AG09309 (cell line): ENCODE results near the gene CDRT4.

Source experiments
- DNase-seq: peaks from one replicate; pipeline ENCODE4 v3.0.0-alpha.2; 2010; ENCODE audit warnings: low read depth
- H3K4me3 ChIP-seq: 2 replicates; pipeline ENCODE4 v1.5.1; 2011; ENCODE audit warnings: mild to moderate bottlenecking, low read depth, low read length, moderate library complexity; ENCODE audit not compliant: control insufficient read depth
- CTCF ChIP-seq: IDR thresholded peaks from 2 replicates; pipeline ENCODE4 v1.5.1; 2011; ENCODE audit warnings: mild to moderate bottlenecking, low read depth, low read length, inconsistent platforms; ENCODE audit not compliant: insufficient read depth, control insufficient read depth; ENCODE audit errors: missing control alignments

Gene CDRT4

GRCh38 chr17:15404106-15405057 lies 63.0 kb downstream of the CDRT4 start:
- H3K4me3 ChIP-seq = no peak overlapping the region
- no peak for TF ChIP-seq CTCF
- DNase-seq = no peak

- no peak for TF ChIP-seq CTCF
- no peak overlapping the region for H3K4me3 ChIP-seq
- DNase-seq = no peak
Observed at GRCh38 chr17:15403276-15403939, 64.0 kb downstream of the CDRT4 start.

GRCh38 chr17:15399443-15399842 lies 68.0 kb downstream of the CDRT4 start:
- no peak for DNase-seq
- TF ChIP-seq CTCF = no peak
- H3K4me3 ChIP-seq = no peak overlapping the region

- H3K4me3 ChIP-seq = no peak overlapping the region
- DNase-seq = no peak
- TF ChIP-seq CTCF = no peak
Observed at GRCh38 chr17:15398736-15399331, 68.6 kb downstream of the CDRT4 start.

- TF ChIP-seq CTCF = no peak
- H3K4me3 ChIP-seq = no peak overlapping the region
- DNase-seq = no peak
Observed at GRCh38 chr17:15398291-15398690, 69.1 kb downstream of the CDRT4 start.

- TF ChIP-seq CTCF = no peak
Observed at GRCh38 chr17:15397620-15398019, 69.8 kb downstream of the CDRT4 start.

More at GRCh38 chr17:15397620-15398019, 69.8 kb downstream of the CDRT4 start:
- no peak for DNase-seq
- no peak overlapping the region for H3K4me3 ChIP-seq
